NCI-H146 treated with DMSO at 0.1 percent for 48 hours (cell line): ENCODE measurements around the gene CDC42BPG.
"Not testable (repeated sequence)": the region's sequence is repeated elsewhere in the genome, so short reads cannot be mapped to it uniquely, and the experiment has no call there.

ENCODE experiments used
- DNase-seq: peaks from one replicate; lab custom pipeline; 2025; ENCODE audit not compliant: unreplicated experiment; lab: John Stamatoyannopoulos, UW

CDC42BPG gene

DNA sequence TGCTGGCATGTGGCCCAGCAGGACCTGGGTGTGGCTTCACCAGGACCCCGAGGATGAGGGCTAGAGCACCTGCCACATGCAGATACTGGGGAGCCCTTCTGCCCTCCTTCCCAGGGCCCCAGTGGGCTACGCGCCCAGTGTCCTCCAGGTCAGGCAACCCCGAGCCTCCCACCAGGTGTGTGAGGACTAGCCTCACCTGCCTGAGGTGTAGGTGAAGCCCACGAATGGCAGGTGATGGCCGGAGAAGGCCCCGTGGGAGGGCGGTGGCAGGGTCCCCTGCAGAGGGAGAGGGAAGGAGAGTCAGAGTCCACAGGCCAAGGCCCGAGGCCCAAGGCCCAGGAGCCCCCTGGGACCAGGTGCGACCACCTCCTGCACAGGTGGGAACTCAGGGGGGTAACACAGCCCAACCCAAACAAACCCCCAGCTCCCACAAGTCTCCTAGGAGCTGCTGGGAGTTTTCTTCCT, 6.5 kb downstream of the CDC42BPG start:
- DNase-seq: no peak

DNA sequence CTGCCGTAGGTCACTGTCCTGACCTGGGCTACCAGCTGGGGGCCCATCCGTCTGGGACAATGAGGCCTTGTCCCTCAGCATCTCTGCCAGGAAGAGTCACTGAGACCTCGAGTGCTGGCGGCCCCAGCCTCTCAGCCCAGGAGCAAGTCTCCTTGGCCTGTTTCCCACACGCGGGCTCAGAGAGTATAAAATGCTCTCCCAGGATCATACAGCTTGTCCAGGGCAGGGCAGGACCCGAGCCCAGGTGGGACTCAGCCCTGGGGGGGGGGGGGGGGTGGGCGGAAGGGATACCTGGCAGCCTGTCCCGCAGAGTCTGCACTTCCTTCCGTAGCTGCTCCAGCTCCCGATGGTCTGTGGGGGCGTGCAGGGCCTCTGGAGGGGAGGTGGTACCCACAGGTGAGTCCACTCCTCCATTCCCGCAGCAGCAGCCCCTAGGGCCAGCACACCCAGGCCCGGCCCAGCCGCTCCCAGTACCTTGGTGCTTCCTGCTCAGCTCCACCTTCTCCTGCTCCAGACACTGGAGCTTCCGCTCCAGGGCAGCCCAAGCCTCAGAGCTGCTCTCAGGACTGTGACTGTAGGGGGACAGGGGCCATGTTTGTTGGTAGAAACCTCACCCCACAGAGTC, 7.9 kb downstream of the CDC42BPG start:
- DNase-seq: no peak

GRCh38 chr11:64835616-64836447, 8.6 kb downstream of the CDC42BPG start:
- DNase-seq: no peak

DNA sequence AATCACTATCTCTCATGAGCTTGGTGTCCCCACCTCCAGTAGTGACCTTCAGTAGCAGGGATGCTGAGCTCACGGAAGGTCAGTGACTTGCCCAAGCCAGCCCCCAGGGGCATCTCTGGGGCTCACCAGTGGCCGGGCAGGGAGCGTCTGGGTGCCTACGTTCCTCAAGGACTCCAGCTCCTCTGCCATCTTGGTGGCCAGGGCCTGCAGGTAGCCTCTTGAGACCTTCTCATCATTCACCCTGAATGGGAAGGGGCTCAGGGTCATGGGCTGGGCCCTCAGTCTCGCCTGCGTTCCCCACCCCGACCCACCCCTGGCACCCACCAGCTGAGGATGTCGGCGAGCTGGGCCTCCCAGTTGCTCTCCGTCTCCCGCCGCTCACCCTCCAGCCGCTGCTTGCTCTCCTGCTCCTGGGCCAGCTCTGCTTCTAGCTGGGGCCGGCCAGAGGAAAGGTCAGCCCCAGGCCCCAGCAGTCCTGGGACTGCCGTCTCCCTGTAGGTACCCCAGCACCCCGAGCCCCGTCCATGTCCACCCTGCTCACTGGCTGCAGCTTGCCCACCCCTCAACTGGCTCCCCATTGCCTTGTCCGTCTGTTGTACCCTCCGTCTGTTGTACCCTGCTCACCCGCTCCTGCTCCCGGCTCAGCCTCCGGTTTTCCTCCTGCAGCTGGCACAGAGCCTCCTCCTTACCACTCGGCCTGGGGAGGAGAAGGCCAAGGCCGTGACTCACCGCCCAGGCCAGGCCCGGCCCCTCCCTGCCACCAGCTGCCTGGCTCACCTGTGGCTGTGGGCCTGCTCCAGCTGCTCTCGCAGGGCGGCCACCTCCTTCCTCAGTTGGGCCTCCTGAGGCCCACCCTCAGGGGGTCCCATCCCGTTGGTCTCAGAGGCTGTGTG, 9.5 kb downstream of the CDC42BPG start:
- DNase-seq: no peak

DNA sequence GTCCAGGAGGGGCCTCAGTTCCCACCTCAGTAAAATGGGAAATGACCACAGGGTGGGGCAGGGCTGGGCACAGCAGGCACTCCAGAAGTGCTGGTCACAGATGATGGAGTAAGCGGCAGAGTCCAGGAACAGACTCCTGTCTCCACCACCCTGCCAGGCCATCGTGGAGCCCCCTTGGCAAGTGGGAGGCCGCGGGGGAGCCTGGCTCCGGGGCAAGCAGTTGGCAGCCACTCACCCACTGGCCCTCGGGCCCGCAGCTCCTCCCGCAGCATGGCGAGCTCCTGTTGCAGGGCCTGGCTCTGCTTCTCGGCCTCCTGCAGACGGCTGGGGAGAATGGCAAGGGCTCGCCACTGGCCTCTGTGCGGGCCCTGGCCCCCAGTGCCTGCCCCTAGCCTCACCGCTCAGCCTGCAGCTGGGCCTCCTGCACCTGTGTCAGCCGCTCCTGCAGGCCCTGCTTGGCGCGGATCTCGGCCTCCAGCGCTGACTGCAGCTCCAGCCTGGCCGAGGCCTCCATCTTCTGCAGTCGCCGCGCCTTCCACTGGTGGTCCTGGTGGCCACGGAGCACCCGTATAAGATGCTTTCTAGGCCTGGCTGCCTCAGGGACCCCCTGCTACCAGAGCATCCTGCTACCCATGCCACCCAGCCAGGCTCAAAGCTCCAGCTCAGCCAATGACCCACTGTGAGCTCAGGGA, 10.3 kb downstream of the CDC42BPG start:
- no peak for DNase-seq

DNA sequence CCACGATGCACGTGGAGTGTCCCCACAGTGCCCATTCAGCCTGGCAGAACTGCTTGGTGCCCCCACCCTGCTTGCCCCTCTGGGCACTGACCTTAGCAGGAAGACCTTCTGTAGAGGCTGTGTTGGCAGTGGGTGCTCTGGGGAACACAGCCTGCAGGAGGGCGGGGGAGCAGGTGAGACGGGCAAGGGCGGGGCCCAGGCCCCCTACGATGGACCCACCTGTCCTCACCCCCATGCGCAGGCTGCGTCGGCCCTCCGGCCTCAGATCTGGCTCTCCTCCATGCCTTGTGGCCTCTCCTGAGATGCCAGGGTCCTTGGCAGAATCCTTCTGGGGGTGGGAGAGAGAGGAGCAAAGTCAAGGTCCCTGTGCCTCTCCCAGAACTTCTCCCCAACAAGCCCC, 10.9 kb downstream of the CDC42BPG start:
- DNase-seq: no peak

DNA sequence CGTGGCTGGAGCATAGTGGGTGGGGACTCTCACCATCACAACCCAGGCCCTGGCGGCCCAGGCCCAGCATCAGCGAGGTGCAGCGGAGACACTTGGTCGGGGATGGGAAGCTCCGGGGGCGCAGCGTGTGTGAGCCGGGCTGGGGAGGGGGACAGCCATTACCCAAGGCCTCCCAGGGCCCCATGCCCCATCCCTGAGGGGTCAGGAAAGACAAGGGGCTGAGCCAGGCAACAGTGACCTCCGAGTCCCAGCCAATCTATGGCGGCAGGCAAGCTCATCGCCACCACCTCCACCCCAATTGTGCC, 11.3 kb downstream of the CDC42BPG start:
- DNase-seq: no peak

GRCh38 chr11:64832467-64833197, 11.8 kb downstream of the CDC42BPG start:
- no peak for DNase-seq

GRCh38 chr11:64831411-64831891, 13.0 kb downstream of the CDC42BPG start:
- no peak for DNase-seq

DNA sequence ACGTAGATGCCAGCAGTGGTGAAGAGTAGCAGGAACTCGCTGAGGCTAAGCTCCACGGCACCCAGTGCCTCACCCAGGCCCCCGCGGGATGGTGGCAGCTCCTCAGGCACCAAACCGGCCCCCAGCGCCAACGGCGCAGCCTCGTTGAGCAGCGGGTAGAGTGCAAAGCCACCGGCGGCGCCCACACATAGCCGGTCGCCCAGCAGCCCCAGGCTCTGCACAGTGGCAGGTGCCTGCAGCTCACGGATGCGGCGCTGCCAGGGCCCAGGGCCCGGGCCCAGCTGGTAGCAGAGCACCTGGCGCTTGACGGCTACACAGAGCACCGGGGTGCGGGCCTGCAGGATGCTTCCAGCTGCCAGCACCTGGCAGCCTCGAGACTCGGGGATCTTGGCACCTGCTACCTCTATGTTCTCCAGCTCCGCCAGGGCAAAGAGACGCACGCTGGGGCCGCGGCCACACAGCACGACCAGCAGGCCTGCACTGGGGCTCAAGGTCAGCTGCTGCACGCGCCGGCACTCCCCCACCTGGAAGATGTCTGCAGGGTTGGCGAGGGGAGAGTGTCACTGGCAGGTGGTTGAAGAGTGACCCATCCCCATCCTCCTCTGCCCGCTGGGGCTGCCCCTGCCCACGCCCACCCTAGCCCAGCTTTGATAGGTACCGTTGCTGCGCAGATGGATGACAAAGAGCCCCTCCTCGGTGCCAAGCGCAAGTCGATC, 14.8 kb downstream of the CDC42BPG start:
- DNase-seq: no peak

DNA sequence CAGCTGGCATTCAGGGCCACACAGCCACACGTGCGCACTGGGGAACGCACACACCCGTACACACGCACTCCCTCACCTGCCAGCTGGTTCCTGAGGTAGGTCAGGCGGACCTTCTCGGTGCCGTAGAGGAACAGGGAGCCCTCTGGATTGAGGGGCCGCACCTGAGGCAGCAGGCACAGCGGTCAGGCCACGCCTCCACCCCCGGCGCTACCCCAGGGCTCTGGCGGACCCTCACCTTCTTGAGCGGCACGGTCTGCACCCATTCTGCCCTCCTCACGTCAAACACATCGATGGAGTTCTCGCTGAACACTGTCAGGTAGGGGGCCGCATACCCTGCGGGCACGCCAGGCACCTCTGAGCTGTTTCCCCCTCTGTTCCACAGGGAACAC, 17.0 kb downstream of the CDC42BPG start:
- no peak for DNase-seq

DNA sequence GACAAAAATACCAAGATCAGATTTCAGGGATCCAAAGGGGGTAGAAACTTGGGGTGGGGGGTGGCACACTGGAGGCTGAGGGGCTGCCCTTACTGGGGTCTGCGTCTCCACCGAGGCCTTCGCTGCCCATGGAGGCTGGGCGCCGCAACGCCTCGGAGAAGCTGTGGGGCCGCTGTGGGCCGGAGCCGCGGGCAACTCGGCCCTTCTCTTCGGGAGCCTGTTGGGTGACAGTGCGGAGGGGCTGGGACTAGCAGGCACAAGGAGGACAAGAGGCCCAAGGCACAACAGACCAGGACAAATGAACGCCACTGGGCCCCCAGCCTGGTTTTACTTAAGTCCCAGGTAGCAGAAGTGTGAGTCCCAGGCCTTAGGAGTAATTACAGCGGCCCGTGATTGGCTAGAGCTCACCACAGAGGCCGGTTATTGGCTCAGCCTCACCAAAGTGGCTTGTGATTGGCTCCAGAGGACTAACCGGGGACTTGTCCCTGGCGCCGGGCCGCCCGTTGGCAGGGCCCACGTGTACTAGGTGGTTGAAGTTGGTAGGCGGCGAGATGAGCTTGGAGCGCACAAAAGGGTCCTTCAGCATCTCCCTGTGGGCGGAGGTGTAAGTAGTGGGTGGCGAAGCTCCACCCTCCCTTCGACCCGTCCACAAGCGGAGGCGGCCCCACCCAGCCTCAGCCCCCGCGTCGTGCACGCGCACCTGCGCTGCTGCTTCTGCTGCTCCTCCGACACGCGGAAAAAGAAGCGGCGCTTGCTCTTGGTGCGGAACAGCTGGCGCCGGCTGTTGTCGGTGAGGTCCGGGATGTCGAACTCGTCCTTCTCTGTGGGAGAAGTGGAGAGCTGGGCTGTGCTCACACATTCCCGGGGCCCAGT, 17.6 kb downstream of the CDC42BPG start:
- no peak for DNase-seq

DNA sequence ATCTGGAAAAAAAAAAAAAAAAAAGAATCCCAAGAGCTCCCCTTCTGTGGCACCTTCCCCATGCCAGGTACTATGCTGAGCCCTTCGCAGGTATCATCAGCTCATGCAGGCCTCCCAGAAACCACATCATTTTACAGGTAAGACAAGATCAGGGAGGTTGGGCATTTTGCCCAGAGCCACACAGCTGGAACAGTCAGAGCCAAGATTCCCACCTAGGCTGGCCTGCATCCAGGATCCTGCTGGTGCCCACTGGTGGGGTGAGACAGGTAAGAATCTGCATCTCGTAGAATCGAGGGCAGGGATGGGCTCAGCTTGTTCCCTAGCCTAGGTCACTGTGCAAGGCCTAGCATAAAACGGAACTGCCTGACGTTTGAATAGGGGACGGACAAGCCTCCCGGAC, 18.4 kb downstream of the CDC42BPG start:
- no peak for DNase-seq

DNA sequence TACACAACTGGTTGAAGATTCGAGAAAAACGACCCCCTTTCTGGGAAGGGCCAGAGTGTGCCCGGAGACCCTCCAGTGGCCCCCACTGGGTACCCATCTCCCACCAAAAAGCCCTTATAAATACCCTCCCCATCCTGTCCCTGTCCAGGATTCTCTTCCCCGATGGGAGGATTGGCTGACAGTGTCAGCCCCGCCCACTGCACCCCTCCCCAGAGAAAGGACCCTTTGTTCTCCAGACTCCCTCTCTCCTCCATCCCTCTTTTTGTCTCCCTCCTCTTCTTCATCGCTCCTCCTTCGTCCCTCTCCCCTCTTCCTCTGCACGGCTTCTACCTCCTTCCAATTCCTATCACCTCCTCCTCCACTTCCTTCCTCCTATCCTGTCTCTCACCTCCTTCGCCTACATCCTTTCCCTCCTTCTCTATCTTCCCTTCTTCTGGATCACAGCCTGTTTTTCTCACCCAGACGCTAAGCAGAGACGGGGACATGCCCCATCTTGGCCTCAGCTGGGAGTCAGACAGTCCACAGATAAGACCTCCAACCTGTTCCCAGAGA, 20.8 kb downstream of the CDC42BPG start:
- DNase-seq: no peak

GRCh38 chr11:64817476-64817875, 27.0 kb downstream of the CDC42BPG start:
- no peak for DNase-seq

- DNase-seq: not testable (repeated sequence)
Observed at GRCh38 chr11:64815433-64815832, 29.0 kb downstream of the CDC42BPG start.

- DNase-seq: no peak
Observed at GRCh38 chr11:64814712-64815187, 29.7 kb downstream of the CDC42BPG start.

DNA sequence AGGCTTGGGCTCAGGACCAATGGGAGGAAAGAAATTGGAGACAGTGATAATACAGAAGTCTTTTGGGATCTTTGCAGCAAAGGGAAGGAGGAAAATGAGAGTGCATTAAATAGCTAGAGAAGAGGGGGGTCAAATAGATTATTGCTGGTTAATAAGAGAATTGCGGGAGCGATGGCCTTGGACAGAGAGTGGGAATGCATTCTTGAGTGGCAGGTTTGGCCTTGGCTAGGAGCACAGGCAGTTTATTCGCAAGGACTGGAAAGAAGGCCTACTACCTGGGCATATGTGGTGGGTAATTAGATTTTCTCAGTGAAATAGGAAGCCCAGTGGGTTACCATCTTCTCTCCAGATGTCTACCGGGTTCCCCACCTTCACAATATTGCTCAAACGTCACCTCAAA, 30.6 kb downstream of the CDC42BPG start:
- no peak for DNase-seq
